Lung (tissue), 12 donors: ENCODE data around the gene KLF12. TPM values are rescaled to one million over a fixed set of nuclear protein-coding genes. Genes with fewer than 3 reads are reported as not detected.

ENCODE experiments used
- ATAC-seq: fragments of 200-7000 bp; cut with Tn5 transposase; one replicate; pipeline ENCODE4 v1.9.1; 2020; ENCODE audit warnings: moderate number of reproducible peaks; ENCODE audit not compliant: insufficient read depth, low FRiP score
- DNase-seq, 3 donors: peaks; one replicate each; pipeline ENCODE4 v3.0.0-alpha.2; 2013 to 2017
- H3K27ac ChIP-seq, 2 donors: one replicate each; pipeline ENCODE4 v1.5.1; 2013; ENCODE audit warnings: mild to moderate bottlenecking in 2 of 2, moderate library complexity in 2 of 2, control low read depth in 1 of 2, inconsistent platforms in 1 of 2, low read depth in 1 of 2, low read length in 1 of 2
- H3K27me3 ChIP-seq, 3 donors: one replicate each; pipeline ENCODE4 v1.5.1; 2013; ENCODE audit warnings: low read length in 2 of 3; ENCODE audit not compliant: control insufficient read depth in 3 of 3, insufficient read depth in 3 of 3
- H3K36me3 ChIP-seq, 4 donors: one replicate each; pipeline ENCODE4 v1.5.1; 2013; ENCODE audit warnings: low read length in 4 of 4, mild to moderate bottlenecking in 1 of 4, moderate library complexity in 1 of 4; ENCODE audit not compliant: control insufficient read depth in 4 of 4, insufficient read depth in 4 of 4
- H3K4me1 ChIP-seq, 5 donors: one replicate each; pipeline ENCODE4 v1.5.1; 2013; ENCODE audit warnings: low read length in 5 of 5, mild to moderate bottlenecking in 2 of 5, moderate library complexity in 1 of 5; ENCODE audit not compliant: control insufficient read depth in 5 of 5, insufficient read depth in 5 of 5
- H3K4me3 ChIP-seq: one replicate; pipeline ENCODE4 v1.5.1; 2013; ENCODE audit warnings: mild to moderate bottlenecking, control low read depth, moderate library complexity
- H3K9ac ChIP-seq, 2 donors: one replicate each; pipeline ENCODE4 v1.5.1; 2013; ENCODE audit warnings: low read length in 2 of 2, control low read depth in 1 of 2; ENCODE audit not compliant: insufficient read depth in 1 of 2
- H3K9me3 ChIP-seq, 4 donors: one replicate each; pipeline ENCODE4 v1.5.1; 2013; ENCODE audit warnings: low read length in 3 of 4, mild to moderate bottlenecking in 1 of 4, moderate library complexity in 1 of 4; ENCODE audit not compliant: control insufficient read depth in 4 of 4, insufficient read depth in 3 of 4
- CTCF ChIP-seq: IDR thresholded peaks from 2 replicates; pipeline ENCODE4 v1.5.1; 2012; ENCODE audit warnings: mild to moderate bottlenecking; ENCODE audit errors: control extremely low read depth, extremely low read depth
- WGBS, 2 donors: extraction: QIAGEN DNeasy Blood & Tissue Kit; methylation state at CpG; one replicate each; pipeline ENCODE4 v1.1.7; 2013; 5-methylcytosine and 5-hydroxymethylcytosine counted together
- polyA plus RNA-seq, 2 donors: library from polyadenylated mRNA; stranded (reverse); fragments of 200-250 nt; gene quantifications; one replicate each; pipeline ENCODE4 v1.2.1, GENCODE V29; 2013
- total RNA-seq, 2 donors: library from RNA; depleted of rRNA in 1 of 2; stranded (reverse); fragments of >200 nt in 1 of 2; gene quantifications; one replicate each; pipeline ENCODE4 v1.2.1, GENCODE V29; 2014 to 2021
- donor health status: control.
- donor health status: control.
- donor health status: Bipolar disorder and iron deficiency.
- donor health status: healthy.
- donor health status: DM: yes; HTN: yes; CAD: no.

Gene KLF12
- total and polyA plus RNA-seq, 4 donors, result 0.77 to 26.8 (median 4.8) TPM

DNA sequence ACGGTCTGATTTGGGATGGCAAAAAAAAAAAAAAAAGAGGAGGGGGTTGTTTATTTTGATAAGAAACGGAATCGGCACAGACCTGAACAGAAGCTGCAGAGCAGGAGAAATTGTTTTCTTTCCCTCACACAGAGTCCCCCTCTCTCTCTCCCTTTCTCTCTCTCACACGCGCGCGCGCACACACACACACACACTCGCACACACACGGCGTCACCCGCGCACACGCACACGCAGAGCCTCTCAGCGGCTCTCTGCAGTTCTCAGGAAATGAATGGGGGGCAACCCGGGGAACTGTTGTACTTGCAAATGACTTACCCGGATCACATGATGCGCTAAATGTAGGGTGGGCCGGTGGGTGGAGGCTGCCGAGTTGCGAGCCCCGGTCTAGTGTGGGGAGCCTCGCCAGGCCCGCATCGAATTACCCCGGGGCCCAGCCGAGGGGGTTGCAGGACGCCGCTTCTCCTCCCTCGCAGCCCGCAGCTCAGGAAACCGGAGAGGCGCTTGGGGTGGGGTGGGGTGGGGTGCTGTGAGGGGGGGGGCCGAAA, 475 bp downstream of the KLF12 start:
- peak overlapping the region; percentile 29 for H3K4me3 ChIP-seq
- peaks cover 0 to 44% (median 10%) of the 10 kb centered on the region in 5 donors for H3K4me1 ChIP-seq
- no peaks in the 10 kb centered on the region for H3K9me3 ChIP-seq
- no peak for TF ChIP-seq CTCF
- peak overlapping the region; percentile 64 to 74 for H3K27ac ChIP-seq
- WGBS, 2 donors, result 0 to 1% methylated on average over 33 to 35 of the region's 35 CpGs
- DNase-seq, result peak; percentile 96 to 98 (median 96)
- ATAC-seq, result peak; percentile 39
- peak overlapping the region in 1 of 2 donors; percentile 78 for H3K9ac ChIP-seq
- H3K36me3 ChIP-seq, result no peaks in the 10 kb centered on the region
- H3K27me3 ChIP-seq, result no peaks in the 10 kb centered on the region

DNA sequence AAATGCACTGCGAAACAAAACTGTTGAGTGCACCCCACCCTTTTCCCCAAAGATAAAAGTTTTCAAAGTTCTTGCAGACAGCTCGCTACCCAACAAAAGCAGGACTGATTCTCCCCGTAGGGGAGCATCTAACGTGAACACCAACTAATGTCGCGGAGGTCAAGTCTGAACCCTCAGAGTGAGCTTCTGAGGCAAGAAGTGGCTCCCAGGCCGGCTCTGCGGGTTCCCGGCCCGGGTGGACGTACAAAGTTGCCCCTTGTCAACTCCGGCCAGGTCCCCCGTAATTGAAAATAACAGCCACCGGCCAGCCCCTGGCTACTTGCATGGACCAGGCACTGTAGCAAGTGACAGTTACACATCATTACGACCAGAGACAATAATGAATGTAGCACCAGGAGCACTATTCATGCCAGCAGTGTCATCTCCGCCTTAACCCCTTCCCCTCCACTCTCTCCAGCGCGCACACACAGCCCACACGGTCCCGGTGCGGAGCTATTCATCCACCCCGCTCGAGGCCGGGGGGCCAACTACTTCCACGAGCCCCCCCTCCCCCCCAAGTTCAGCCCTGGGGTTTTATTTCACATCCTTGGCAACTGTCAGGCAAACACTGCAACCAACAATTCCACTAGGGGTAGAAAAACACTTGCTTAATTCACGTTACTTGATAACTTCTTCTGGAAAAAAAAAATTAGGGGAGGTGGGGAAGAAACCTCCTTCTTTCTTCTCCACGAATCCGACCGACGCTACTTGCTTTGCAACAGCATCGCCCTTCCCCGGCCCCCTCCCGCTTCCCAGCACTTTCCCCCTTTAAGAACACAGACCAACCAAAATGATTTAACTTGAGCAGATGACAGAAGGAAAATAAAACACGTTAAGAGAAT, 1.2 kb downstream of the KLF12 start:
- DNase-seq, result peak; percentile 45 to 75 (median 74)
- peaks cover 3 to 37% (median 10%) of the 10 kb centered on the region in 5 donors for H3K4me1 ChIP-seq
- H3K9ac ChIP-seq, result peak overlapping the region; percentile 17 to 78
- TF ChIP-seq CTCF, result no peak
- peak overlapping the region; percentile 37 for H3K4me3 ChIP-seq
- no peaks in the 10 kb centered on the region for H3K27me3 ChIP-seq
- peak overlapping the region; percentile 74 to 82 for H3K27ac ChIP-seq
- no peaks in the 10 kb centered on the region for H3K36me3 ChIP-seq
- WGBS, 2 donors, result 2 to 4% methylated on average over 34 of the region's 34 CpGs
- no peaks in the 10 kb centered on the region for H3K9me3 ChIP-seq
- no peak for ATAC-seq

DNA sequence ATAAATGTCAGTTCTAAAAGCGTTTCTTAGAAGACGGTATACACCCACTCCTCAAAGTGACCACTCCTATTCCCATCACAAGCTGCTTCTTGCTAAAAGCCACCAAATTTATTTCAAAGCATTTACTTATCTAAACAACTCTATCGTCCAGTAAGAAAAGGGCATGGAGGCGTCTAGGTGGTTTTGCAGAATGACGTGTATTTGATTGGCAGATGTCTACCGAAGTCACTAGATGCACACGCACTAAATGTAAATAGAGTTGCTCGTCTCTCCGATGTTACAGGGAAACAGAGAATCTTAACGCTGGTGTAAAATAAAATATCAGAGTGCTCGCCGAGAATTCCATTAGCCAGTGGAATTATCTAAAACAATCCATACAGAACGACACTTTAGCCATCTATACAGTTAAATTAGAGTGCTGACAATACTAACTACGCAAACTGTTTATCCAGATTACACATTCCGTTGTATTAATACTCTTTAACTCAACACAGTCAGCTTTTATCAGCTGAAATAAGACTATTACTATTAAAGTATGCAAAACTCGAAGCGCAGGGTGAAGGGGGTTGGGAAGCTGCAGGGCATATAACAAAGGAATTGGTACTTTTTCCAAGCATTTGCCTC, 1.9 kb downstream of the KLF12 start:
- Histone ChIP-seq H3K9ac (peak overlapping the region; percentile 17 to 78), H3K27me3 (no peaks in the 10 kb centered on the region), H3K4me1 (peaks cover 4 to 36% (median 10%) of the 10 kb centered on the region in 5 donors), H3K9me3 (no peaks in the 10 kb centered on the region), H3K27ac (peak overlapping the region; percentile 74 to 82), H3K4me3 (peak overlapping the region; percentile 37), H3K36me3 (no peaks in the 10 kb centered on the region)
- WGBS, 2 donors, result 34 to 50% methylated on average over 17 of the region's 17 CpGs
- no peak for TF ChIP-seq CTCF
- ATAC-seq, result no peak
- DNase-seq, result peak in 2 of 3 donors; percentile 50 to 59
